Measurements from ENCODE around the gene NUP43.
"Not testable (repeated sequence)": the region's sequence is repeated elsewhere in the genome, so short reads cannot be mapped to it uniquely, and the experiment has no call there.

The NUP43 gene

GRCh38 chr6:149745252-149745651, 1.1 kb downstream of the NUP43 start:
- DNase-seq: not testable (repeated sequence)

GRCh38 chr6:149734915-149735314, 11.4 kb downstream of the NUP43 start:
- DNase-seq: no peak

GRCh38 chr6:149733089-149733720, 13.1 kb downstream of the NUP43 start:
- DNase-seq: no peak

DNA sequence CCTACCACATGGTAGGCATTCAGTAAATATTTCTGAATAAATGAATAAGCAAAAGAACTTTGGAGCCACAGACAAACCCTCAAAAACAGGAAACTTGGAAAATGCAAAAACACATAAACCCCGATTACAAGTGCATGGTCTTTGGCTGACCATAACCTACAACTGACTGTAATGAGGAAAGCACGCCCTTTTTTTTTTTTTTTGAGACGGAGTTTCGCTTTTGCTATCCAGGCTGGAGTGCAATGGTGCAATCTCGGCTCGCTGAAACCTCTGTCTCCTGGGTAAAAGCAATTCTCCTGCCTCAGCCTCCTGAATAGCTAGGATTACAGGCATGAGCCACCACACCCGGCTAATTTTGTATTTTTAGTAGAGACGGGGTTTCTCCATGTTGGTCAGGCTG, 16.5 kb downstream of the NUP43 start:
- no peak for DNase-seq

DNA sequence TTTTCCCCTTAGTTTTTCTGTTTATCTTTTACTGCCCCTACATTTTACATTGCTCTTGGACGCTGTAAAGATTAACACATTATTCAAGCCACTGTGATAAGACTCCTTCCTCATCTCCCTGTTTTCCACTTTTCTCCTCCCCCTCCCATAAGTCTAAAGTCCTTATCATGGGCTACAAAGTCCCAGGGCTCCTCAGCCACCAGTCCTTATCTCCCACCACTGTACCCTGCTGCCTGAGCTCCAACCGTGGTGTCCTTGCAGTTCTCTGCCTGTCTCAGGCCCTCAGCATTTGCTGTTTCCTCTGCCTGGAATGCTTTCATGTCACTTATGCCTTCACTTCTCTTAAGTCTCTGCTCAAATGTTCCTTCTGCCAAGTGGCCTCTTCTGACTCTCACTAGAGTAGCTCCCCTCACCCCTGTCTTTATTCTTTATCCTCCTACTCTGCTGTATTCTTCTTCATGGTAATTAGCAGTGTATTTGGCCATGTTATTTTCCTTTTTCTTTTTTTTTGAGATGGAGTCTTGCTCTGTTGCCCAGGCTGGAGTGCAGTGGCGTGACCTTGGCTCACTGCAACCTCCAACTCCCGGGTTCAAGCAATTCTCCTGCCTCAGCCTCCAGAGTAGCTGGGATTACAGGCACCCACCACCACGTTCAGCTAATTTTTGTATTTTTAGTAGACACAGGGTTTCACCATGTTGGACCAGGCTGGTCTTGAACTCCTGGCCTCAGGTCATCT, 17.7 kb downstream of the NUP43 start:
- no peak for DNase-seq

GRCh38 chr6:149727793-149728498, 18.4 kb downstream of the NUP43 start:
- no peak for DNase-seq

- no peak for DNase-seq
These were observed 20.5 kb downstream of the NUP43 start for GRCh38 chr6:149725785-149726184.

- DNase-seq: no peak
These were observed 22.4 kb downstream of the NUP43 start for GRCh38 chr6:149723771-149724417.

- no peak for DNase-seq
These were observed 23.1 kb downstream of the NUP43 start for GRCh38 chr6:149723262-149723661.

DNA sequence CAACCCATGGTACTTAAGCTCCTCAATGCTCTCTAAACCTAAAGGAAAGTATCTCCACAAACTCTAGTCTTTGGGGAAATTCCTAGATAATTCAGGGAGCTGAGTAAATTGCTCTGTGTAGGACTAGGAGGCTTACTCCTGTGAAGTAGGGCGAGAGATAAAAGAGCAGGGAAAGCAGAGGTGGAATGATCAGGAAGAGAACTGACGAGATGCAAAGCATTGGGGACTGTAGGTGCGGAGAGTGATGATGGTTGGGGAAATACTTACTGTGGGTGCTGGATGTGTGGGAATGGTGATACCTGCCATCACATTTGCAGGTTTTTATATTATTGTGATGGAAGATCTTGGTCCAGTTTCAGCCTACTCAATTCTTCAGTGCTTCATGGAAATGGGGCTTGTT, 26.8 kb downstream of the NUP43 start:
- DNase-seq: no peak

DNA sequence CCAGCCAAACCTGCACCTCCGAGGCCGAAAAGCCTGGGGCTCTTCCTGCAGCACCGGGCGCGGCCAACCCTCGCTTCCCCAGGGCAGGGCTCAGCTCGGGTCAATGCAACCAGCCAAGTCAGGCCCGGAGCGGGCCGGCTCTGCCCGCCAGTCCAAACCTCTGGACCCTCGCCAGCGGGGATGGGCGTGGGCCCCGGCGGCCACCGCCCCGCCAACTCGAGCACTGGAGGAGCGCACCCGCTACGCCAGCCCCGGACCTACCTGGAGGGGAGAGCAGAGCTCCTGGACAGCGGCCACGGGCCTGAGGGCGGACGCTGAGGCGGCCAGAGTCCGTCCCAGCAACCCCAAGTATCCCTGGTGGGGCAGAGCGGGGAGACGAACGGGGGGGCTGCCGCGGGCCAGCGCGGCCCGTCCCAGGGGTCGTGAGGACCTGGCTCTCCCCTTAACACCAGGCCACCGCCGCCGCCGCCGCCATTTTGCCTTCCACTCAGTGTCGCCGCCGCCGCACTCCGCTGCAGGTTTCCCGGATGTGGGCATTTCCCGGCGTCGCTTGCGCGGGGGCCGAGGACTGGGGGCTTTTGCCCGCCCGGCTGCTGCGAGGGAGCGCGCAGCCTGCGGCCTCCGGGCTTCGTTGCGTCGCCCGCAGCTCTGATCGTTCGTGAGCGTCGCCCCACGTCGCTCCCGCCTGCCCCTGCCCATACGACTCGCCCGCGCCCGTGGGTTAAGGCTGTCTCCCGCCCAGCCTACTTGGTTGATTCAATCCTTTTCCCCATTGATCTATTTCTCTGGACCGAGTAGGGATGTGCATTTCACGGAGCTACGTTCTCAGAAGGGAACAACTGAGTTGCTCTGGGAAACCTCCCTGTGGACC, 28.5 kb downstream of the NUP43 start, which contains the start of gene LATS1:
TSS of gene LATS1 (minus strand) at position 514 of the 871 bp plus-strand sequence. CDS start 15,975 bp downstream, outside the sequence.
- DNase-seq: peak; percentile 75

DNA sequence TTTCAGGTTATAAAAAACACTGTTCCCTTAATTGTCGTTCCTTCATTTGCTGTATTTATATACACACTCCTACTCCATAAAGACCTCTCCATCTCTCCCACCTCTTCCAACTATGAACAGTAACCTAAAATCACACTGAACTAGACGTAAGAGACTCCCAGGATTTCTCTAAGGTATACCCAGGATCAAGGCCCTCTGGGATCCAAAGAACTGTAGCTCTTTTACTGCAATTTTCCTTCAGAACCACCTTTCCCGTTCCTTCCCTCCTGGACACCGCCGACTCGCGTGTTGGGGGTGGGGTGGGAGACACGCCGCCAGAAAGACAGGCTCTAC, 29.1 kb downstream of the NUP43 start:
- no peak for DNase-seq

- no peak for DNase-seq
These were observed 30.0 kb downstream of the NUP43 start for GRCh38 chr6:149716181-149716963.

- no peak for DNase-seq
These were observed 31.9 kb downstream of the NUP43 start for GRCh38 chr6:149714442-149714841.

- DNase-seq: no peak
These were observed 34.6 kb downstream of the NUP43 start for GRCh38 chr6:149711711-149712110.

GRCh38 chr6:149701714-149702113, 44.6 kb downstream of the NUP43 start:
- DNase-seq: no peak

DNA sequence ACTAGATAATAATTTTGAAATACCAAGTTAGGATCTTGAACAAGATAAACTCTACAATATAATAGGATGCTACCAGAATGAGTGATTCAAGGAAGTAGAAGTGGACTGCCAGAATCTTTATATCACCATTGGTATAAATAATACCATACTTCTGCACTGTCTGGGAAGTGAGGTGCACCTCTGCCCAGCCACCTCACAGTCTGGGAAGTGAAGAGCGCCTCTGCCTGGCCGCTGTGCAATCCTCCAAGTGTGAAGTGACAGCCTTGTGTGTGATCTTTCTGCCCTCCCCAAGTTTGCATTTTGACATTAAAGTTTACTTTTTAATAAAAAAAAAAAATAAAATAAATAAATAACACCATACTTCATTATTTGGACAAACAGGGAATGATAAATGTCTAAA, 47.2 kb downstream of the NUP43 start:
- no peak for DNase-seq

GRCh38 chr6:149698175-149698574, 48.2 kb downstream of the NUP43 start:
- DNase-seq: no peak

DNA sequence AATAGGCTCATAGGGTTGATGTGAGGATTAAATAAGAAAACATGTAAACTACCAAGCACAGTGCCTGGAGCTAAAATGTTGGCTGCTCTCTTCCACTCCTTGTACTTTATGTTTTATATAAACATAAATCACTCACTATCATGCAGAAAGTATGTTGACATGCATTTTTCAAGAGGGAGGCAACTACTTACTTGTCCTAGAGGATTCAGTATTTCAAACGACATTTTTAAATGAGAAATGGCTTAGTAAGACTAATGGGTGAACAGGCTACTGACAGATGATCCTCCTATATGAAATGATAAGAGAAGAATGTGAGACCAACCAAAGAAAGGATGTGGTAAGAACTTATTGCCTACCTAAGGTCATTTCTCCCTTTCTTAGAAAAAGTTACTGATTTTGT, 49.4 kb downstream of the NUP43 start:
- no peak for DNase-seq

DNA sequence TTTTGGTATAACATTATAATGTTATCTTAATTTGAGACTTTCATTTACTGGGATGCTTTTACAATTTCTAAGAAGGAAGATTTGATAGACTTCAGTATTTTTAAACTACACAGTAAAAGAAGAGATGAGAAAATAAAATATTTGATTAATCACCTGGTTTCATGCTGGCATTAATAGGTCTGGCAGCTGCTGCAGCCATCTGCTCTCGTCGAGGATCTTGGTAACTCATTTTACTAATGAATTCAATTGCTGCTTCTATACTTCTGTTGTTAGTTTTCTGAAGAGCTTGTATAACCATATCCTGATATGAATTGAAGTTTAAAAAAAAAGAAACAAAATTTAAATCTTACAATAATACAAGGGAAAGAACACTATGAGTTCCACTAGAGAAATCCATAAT, 51.4 kb downstream of the NUP43 start:
- DNase-seq: no peak

DNA sequence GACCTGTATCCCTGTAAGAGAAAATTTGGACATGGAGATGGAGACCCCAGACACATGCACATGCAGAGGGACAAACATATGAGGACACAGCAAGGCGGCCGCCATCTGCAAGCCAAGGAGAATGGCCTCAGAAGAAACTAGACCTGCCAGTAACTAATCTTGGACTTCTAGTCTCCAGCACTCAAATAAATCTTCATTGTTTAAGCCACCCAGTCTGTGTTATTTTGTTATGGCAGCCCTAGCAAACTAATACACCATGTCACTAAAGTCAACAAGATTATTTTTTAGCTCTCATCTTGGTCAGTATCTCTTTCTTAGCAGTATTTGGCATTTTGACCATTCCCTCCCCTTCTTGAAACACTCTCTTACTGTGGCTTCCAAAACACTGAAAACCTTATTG, 55.1 kb downstream of the NUP43 start:
- no peak for DNase-seq

GRCh38 chr6:149686230-149686629, 60.1 kb downstream of the NUP43 start:
- DNase-seq: no peak
